NCI-H345 (cell line): ENCODE results near the gene ARHGEF38.
"Not testable (repeated sequence)": the region's sequence is repeated elsewhere in the genome, so short reads cannot be mapped to it uniquely, and the experiment has no call there.

ENCODE experiments used
- DNase-seq: peaks from one replicate; lab custom pipeline; 2025; lab: John Stamatoyannopoulos, UW

ARHGEF38 gene

GRCh38 chr4:105609819-105610218, 57.4 kb downstream of the ARHGEF38 start:
- DNase-seq: not testable (repeated sequence)

GRCh38 chr4:105613306-105613705, 60.9 kb downstream of the ARHGEF38 start:
- DNase-seq: peak; percentile 22

- DNase-seq: peak; percentile 34
Measured at GRCh38 chr4:105619188-105619931, 66.9 kb downstream of the ARHGEF38 start.

GRCh38 chr4:105620640-105621323, 68.4 kb downstream of the ARHGEF38 start:
- no peak for DNase-seq

- no peak for DNase-seq
Measured at GRCh38 chr4:105622269-105622668, 69.8 kb downstream of the ARHGEF38 start.

GRCh38 chr4:105623099-105623498, 70.7 kb downstream of the ARHGEF38 start:
- DNase-seq: no peak

GRCh38 chr4:105624530-105624929, 72.1 kb downstream of the ARHGEF38 start:
- DNase-seq: no peak

- DNase-seq: no peak
Measured at GRCh38 chr4:105625214-105625613, 72.8 kb downstream of the ARHGEF38 start.

- no peak for DNase-seq
Measured at GRCh38 chr4:105626846-105627245, 74.4 kb downstream of the ARHGEF38 start.

- no peak for DNase-seq
Measured at GRCh38 chr4:105627620-105628019, 75.2 kb downstream of the ARHGEF38 start.

- DNase-seq: no peak
Measured at GRCh38 chr4:105630670-105631655, 78.5 kb downstream of the ARHGEF38 start.

GRCh38 chr4:105631818-105632400, 79.5 kb downstream of the ARHGEF38 start:
- DNase-seq: no peak

GRCh38 chr4:105632599-105632998, 80.2 kb downstream of the ARHGEF38 start:
- DNase-seq: no peak

GRCh38 chr4:105633241-105633640, 80.8 kb downstream of the ARHGEF38 start:
- DNase-seq: no peak

- DNase-seq: no peak
Measured at GRCh38 chr4:105634402-105635080, 82.1 kb downstream of the ARHGEF38 start.

GRCh38 chr4:105637408-105638176, 85.2 kb downstream of the ARHGEF38 start:
- peak; percentile 82 for DNase-seq

GRCh38 chr4:105641845-105642244, 89.4 kb downstream of the ARHGEF38 start:
- no peak for DNase-seq

- DNase-seq: peak; percentile 53
Measured at GRCh38 chr4:105644257-105644656, 91.8 kb downstream of the ARHGEF38 start.

- no peak for DNase-seq
Measured at GRCh38 chr4:105645440-105645839, 93.0 kb downstream of the ARHGEF38 start.

- no peak for DNase-seq
Measured at GRCh38 chr4:105650190-105650589, 97.8 kb downstream of the ARHGEF38 start.

GRCh38 chr4:105651884-105652283, 99.5 kb downstream of the ARHGEF38 start:
- DNase-seq: no peak
